ENCODE measurements around the gene TFAP2A.

- TF ChIP-seq, protein P1, sequence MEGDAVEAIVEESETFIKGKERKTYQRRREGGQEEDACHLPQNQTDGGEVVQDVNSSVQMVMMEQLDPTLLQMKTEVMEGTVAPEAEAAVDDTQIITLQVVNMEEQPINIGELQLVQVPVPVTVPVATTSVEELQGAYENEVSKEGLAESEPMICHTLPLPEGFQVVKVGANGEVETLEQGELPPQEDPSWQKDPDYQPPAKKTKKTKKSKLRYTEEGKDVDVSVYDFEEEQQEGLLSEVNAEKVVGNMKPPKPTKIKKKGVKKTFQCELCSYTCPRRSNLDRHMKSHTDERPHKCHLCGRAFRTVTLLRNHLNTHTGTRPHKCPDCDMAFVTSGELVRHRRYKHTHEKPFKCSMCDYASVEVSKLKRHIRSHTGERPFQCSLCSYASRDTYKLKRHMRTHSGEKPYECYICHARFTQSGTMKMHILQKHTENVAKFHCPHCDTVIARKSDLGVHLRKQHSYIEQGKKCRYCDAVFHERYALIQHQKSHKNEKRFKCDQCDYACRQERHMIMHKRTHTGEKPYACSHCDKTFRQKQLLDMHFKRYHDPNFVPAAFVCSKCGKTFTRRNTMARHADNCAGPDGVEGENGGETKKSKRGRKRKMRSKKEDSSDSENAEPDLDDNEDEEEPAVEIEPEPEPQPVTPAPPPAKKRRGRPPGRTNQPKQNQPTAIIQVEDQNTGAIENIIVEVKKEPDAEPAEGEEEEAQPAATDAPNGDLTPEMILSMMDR (IDR thresholded peaks at IDR 0.05), result no peak
- TF ChIP-seq POLR2A (IDR thresholded peaks at IDR 0.05), result no peak
These were observed 975 bp upstream of the TFAP2A start for GRCh38 chr6:10415617-10416480.

Data from heart left ventricle (tissue), 13 donors.